BLaER1 (cell line): ENCODE data around the gene ENKD1.
"Not testable (repeated sequence)": the region's sequence is repeated elsewhere in the genome, so short reads cannot be mapped to it uniquely, and the experiment has no call there.

ENCODE experiments used
- H3K27ac ChIP-seq: shearing (Covaris generic); formaldehyde crosslinking; 2 replicates; pipeline ENCODE4 v1.8.1; 2022
- H3K27me3 ChIP-seq: shearing (Covaris generic); formaldehyde crosslinking; 2 replicates; pipeline ENCODE4 v1.8.1; 2022
- H3K36me3 ChIP-seq: shearing (Covaris generic); formaldehyde crosslinking; 2 replicates; pipeline ENCODE4 v1.8.1; 2022
- H3K4me1 ChIP-seq: shearing (Covaris generic); formaldehyde crosslinking; 2 replicates; pipeline ENCODE4 v1.8.1; 2022
- H3K4me2 ChIP-seq: shearing (Covaris generic); formaldehyde crosslinking; 2 replicates; pipeline ENCODE4 v1.8.1; 2022
- H3K4me3 ChIP-seq: shearing (Covaris generic); formaldehyde crosslinking; 2 replicates; pipeline ENCODE4 v1.8.1; 2022
- H3K9ac ChIP-seq: shearing (Covaris generic); formaldehyde crosslinking; 2 replicates; pipeline ENCODE4 v1.8.1; 2022
- H3K9me3 ChIP-seq: shearing (Covaris generic); formaldehyde crosslinking; 2 replicates; pipeline ENCODE4 v1.8.1; 2022
- H4K20me1 ChIP-seq: shearing (Covaris generic); formaldehyde crosslinking; 2 replicates; pipeline ENCODE4 v1.8.1; 2022
- Cebpa-rat ChIP-seq: shearing (Covaris generic); IDR thresholded peaks from 2 replicates; pipeline ENCODE4 v1.8.1; 2022

The ENKD1 gene

DNA sequence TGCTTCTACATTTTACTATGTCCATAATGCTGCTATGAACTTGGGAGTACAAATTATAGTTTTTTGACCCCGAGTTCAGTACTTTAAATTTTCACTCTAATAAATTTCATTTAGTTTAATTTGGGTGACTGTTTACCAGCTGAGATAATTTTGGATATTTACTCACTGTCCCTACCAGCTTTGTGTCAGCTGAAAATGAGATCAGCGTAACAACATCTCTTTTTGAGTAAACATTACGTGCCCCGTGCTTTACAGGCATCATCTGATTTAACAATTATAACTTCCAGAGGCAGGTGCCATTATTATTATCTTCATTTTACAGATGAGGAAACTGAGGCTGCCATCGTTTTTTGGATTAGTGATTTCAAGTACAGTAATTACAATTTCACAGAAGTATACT is 37.6 kb upstream of the ENKD1 start:
- peaks cover 20% of the 10 kb centered on the region for H3K9me3 ChIP-seq
- no peak overlapping the region for H3K4me3 ChIP-seq
- no peak overlapping the region for H3K4me2 ChIP-seq
- peaks cover 36% of the 10 kb centered on the region for H3K36me3 ChIP-seq
- peaks cover 59% of the 10 kb centered on the region for H4K20me1 ChIP-seq
- no peak overlapping the region for H3K9ac ChIP-seq
- H3K27me3 ChIP-seq: no peaks in the 10 kb centered on the region
- peaks cover 8% of the 10 kb centered on the region; the same call in 1 of the 2 replicates for H3K4me1 ChIP-seq
- H3K27ac ChIP-seq: no peak overlapping the region
- no peak for TF ChIP-seq Cebpa-rat

DNA sequence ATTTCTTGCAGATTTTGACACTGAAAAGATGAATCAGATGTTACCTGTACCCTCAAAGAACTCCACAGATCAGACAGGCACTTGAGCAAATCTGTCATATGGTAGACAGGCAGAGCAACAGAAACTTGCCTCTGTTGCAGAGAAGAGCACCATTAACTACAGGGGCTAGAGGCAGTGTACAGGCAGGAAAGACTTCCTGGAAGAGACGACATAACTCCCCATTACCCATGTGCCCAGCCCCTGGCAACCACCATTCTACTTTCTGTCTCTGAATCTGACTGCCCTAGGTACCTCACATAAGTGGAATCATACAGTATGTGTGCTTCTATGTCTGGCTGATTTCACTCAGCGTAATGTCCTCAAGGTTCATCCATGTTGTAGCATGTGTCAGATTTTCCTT is 37.1 kb upstream of the ENKD1 start:
- H3K9ac ChIP-seq: no peak overlapping the region
- H4K20me1 ChIP-seq: peaks cover 54% of the 10 kb centered on the region
- peaks cover 36% of the 10 kb centered on the region for H3K36me3 ChIP-seq
- no peak overlapping the region for H3K4me3 ChIP-seq
- no peak for TF ChIP-seq Cebpa-rat
- no peak overlapping the region for H3K27ac ChIP-seq
- peaks cover 8% of the 10 kb centered on the region; the same call in 1 of the 2 replicates for H3K4me1 ChIP-seq
- H3K9me3 ChIP-seq: peaks cover 24% of the 10 kb centered on the region
- no peaks in the 10 kb centered on the region for H3K27me3 ChIP-seq
- H3K4me2 ChIP-seq: no peak overlapping the region

DNA sequence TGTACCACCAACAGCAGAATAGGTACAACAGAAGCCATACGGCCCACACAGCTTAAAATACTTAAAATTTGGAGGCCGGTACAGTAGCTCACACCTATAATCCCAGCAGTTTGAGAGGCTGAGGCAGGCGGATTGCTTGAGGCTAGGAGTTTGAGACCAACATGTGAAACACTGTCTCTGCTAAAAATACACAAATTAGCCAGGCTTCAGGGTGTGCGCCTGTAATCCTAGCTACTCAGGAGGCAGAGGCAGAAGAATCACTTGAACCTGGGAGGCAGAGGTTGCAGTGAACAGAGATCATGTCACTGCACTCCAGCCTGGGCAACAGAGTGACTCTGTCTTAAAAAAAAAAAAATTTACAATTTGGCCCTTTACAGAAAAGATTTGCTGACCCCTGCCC is 35.6 kb upstream of the ENKD1 start:
- no peak overlapping the region for H3K4me2 ChIP-seq
- H3K9me3 ChIP-seq: peaks cover 22% of the 10 kb centered on the region
- H3K4me3 ChIP-seq: no peak overlapping the region
- no peak overlapping the region for H3K9ac ChIP-seq
- no peak for TF ChIP-seq Cebpa-rat
- no peak overlapping the region for H3K27ac ChIP-seq
- peaks cover 48% of the 10 kb centered on the region for H4K20me1 ChIP-seq
- H3K4me1 ChIP-seq: peaks cover 8% of the 10 kb centered on the region; the same call in 1 of the 2 replicates
- H3K27me3 ChIP-seq: no peaks in the 10 kb centered on the region
- peaks cover 41% of the 10 kb centered on the region for H3K36me3 ChIP-seq

DNA sequence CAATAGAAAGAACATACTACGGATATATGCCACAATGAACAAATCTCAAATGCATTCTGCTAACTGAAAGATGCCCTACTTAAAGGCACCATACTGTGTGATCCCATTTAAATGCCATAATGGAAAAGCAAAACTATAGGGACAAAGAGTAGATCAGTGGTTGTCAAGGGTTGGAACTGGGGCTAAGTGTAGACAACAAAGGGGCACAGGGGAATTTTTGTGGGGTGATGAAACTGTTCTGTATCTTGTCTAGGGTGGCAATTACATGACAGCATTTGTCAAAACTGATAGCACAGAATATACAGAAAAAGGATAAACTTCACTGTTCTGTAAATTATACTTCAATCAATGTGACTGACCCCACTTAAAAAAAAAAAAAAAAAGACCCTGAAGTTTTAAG is 34.9 kb upstream of the ENKD1 start:
- Histone ChIP-seq H4K20me1 (peaks cover 48% of the 10 kb centered on the region), H3K4me1 (peaks cover 8% of the 10 kb centered on the region; the same call in 1 of the 2 replicates), H3K36me3 (peaks cover 46% of the 10 kb centered on the region), H3K4me3 (no peak overlapping the region), H3K27ac (no peak overlapping the region), H3K9me3 (peaks cover 22% of the 10 kb centered on the region), H3K9ac (no peak overlapping the region), H3K4me2 (no peak overlapping the region), H3K27me3 (no peaks in the 10 kb centered on the region)
- TF ChIP-seq Cebpa-rat: no peak

DNA sequence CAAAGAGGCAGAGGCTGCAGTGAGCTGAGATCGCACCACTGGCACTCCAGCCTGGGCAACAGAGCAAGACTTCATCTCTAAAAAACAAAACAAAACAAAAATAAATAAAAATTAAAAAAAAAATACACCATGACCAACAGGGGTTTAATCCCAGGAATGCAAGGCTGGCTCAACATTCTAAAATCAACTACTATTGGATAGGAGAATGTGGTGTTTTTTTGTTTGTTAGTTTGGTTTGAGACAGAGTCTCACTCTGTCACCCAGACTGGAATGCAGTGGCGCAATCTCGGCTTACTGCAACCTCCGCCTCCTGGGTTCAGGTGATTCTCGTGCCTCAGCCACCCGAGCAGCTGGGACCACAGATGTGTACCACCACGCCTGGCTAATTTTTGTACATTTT is 32.7 kb upstream of the ENKD1 start:
- Histone ChIP-seq H3K27ac (no peak overlapping the region), H3K4me1 (peaks cover 8% of the 10 kb centered on the region; the same call in 1 of the 2 replicates), H3K27me3 (no peaks in the 10 kb centered on the region), H3K9me3 (peaks cover 22% of the 10 kb centered on the region), H3K4me2 (no peak overlapping the region), H4K20me1 (peaks cover 49% of the 10 kb centered on the region), H3K36me3 (peaks cover 40% of the 10 kb centered on the region), H3K4me3 (no peak overlapping the region), H3K9ac (no peak overlapping the region)
- no peak for TF ChIP-seq Cebpa-rat

DNA sequence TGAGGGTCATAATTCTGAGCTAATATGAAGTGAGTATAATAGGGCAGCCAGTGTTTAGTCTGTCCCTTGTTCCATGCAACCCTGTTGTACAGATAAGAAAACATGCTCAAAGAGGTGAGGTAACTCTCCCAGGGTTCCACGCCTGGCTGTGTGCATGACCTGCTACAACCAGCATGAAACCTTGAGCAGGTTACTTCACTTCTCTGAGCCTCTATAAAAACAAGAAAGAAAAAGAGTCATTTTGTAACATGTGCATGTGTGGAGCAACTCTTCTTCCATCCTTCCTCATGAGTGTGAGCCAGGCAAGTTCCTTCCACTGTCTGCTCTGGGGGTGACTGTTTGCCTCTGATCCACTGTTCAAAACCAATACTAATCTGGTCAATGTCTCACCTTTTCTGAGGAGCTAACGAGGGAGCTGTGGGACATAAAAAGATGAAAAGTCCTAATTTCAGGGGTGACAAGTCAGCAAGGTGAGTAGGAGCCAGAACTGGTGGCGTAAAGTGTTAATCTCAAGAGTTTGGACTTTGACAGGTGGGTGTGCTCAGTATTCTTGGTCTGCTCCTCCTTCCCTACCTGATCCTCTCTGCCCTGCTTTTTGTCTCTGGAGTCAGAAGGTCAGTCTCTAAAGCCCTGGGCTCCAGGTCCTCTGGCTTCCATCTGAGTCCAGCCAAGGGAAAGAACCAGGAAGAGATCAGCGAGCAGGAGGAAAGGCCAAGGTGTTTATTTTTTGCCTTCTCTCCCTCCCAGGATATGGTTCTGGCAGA is 31.1 kb upstream of the ENKD1 start:
- no peak overlapping the region for H3K4me2 ChIP-seq
- H3K27me3 ChIP-seq: no peaks in the 10 kb centered on the region
- TF ChIP-seq Cebpa-rat: no peak
- H3K36me3 ChIP-seq: peaks cover 40% of the 10 kb centered on the region
- H3K9ac ChIP-seq: no peak overlapping the region
- peaks cover 48% of the 10 kb centered on the region for H4K20me1 ChIP-seq
- peaks cover 22% of the 10 kb centered on the region for H3K9me3 ChIP-seq
- no peak overlapping the region for H3K27ac ChIP-seq
- H3K4me3 ChIP-seq: no peak overlapping the region
- H3K4me1 ChIP-seq: peaks cover 12% of the 10 kb centered on the region

DNA sequence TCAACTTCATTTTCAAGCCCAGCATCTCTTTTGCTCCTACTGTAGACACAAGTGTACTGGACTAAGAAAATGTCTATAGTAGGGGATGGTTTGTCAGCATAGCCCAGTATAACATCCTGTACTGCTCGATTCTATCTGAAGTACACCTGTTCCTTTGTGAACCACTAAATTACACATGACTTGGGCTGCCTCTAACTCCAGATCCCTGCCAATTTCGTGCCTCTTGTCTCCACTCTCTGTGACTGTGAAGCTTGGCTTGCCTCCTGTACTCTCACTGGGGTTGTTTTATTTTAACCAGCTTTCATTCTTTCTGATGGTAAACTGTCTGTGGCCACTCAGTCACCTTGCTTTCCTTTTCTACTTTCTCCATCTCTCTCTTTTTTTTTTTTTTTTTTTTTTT is 28.1 kb upstream of the ENKD1 start:
- H3K27ac ChIP-seq: no peak overlapping the region

DNA sequence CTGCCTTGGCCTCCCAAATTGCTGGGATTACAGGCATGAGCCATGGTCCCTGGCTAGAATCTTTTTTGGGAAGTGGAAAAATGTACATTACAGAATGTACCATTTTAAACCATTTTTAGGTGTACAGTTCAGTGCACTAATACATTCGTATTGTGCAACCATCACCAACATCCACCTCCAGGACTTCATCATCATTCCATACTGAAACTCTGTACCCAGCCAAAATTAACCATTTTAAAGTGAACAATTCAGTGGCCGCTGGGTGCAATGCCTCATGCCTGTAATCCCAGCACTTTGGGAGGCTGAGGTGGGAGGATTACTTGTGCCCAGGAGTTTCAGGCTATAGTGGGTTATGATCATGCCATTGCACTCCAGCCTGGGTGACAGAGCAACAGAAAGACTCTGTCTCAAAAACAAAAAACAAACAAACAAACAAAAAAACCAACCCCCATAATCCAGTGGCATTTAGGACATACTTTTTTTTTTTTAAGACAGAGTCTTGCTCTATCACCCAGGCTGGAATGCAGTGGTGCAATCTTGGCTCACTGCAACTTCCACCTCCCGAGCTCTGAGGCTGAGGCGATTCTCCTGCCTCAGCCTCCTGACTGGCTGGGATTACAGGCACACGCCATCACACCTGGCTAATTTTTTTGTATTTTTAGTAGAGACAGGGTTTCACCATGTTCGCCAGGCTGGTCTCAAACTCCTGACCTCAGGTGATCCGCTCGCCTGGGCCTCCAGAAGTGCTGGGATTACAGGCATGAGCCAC is 27.2 kb upstream of the ENKD1 start:
- H3K4me1 ChIP-seq: peaks cover 16% of the 10 kb centered on the region
- not testable (repeated sequence) for H3K27ac ChIP-seq, H3K27me3 ChIP-seq, H3K9me3 ChIP-seq, H3K4me3 ChIP-seq, H3K9ac ChIP-seq
- H4K20me1 ChIP-seq: peaks cover 40% of the 10 kb centered on the region
- H3K4me2 ChIP-seq: 0 out of 2 replicates have a peak overlapping the region, but pooled peaks have one; percentile 15
- peaks cover 43% of the 10 kb centered on the region for H3K36me3 ChIP-seq

More for the DNA sequence above, 28.1 kb upstream of the ENKD1 start:
- no peak overlapping the region for H3K9ac ChIP-seq
- H4K20me1 ChIP-seq: peaks cover 40% of the 10 kb centered on the region
- peaks cover 12% of the 10 kb centered on the region for H3K9me3 ChIP-seq
- H3K4me2 ChIP-seq: no peak overlapping the region
- peaks cover 16% of the 10 kb centered on the region for H3K4me1 ChIP-seq
- H3K27me3 ChIP-seq: no peaks in the 10 kb centered on the region; the same call in 1 of the 2 replicates
- no peak for TF ChIP-seq Cebpa-rat
- no peak overlapping the region for H3K4me3 ChIP-seq
- peaks cover 52% of the 10 kb centered on the region for H3K36me3 ChIP-seq

DNA sequence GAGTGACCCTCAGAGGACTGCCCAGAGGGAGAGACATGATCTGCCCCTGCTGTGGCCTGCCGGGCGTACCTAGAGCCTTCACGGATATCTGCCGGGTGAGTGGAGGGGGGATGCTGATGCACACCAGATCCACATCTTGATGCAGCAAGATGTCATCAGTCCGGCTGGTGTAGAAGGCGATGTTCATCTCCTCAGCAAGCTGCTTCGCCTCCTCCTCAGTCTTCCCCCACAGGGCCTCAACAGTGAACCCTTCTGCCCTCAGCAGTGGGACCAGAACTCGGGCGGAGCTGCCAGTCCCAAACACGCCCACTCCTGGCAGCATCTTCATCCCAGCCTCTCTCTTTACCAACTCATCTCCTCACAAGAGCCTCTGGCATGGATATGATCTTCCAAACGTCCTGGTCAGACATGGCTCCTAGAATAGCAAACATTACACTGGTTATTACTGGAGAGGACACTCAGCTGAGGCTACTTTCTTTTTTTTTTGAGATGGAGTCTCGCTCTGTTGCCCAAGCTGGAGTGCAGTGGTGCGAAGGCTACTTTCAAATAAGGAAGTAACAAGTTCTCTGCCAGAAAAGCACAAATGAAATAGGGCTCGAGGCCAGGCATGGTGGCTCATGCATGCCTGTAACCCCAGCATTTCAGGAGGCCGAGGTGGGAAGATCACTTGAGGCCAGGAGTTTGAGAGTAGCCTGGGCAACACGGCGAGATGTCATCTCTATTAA is 19.0 kb upstream of the ENKD1 start:
- no peaks in the 10 kb centered on the region for H3K9me3 ChIP-seq
- no peak for TF ChIP-seq Cebpa-rat
- no peak overlapping the region; the same call in 1 of the 2 replicates for H3K9ac ChIP-seq
- H3K4me3 ChIP-seq: no peak overlapping the region
- H3K4me2 ChIP-seq: peak overlapping the region; percentile 41
- no peak overlapping the region for H3K27ac ChIP-seq
- no peaks in the 10 kb centered on the region for H3K27me3 ChIP-seq
- peaks cover 10% of the 10 kb centered on the region; the same call in 1 of the 2 replicates for H4K20me1 ChIP-seq
- peaks cover 60% of the 10 kb centered on the region for H3K36me3 ChIP-seq
- peaks cover 19% of the 10 kb centered on the region for H3K4me1 ChIP-seq
